ENCODE results near the gene HNRNPA2B1.

HNRNPA2B1 gene

GRCh38 chr7:26200444-26201246 is at the start of gene HNRNPA2B1:
Gene HNRNPA2B1, minus strand, starts transcription at chr7:26200746. Its CDS starts 169 bp downstream, at chr7:26200577.
- DNase-seq, result peak; percentile 99

GRCh38 chr7:26250239-26250638 is 49.7 kb upstream of the HNRNPA2B1 start:
- no peak for DNase-seq

GRCh38 chr7:26245150-26245549 is 44.6 kb upstream of the HNRNPA2B1 start:
- no peak for DNase-seq

GRCh38 chr7:26238032-26238431 is 37.5 kb upstream of the HNRNPA2B1 start:
- no peak for DNase-seq

- DNase-seq, result no peak
Observed at GRCh38 chr7:26237035-26237807, 36.7 kb upstream of the HNRNPA2B1 start.

GRCh38 chr7:26233902-26234511 is 33.5 kb upstream of the HNRNPA2B1 start:
- no peak for DNase-seq

GRCh38 chr7:26227987-26228386 is 27.4 kb upstream of the HNRNPA2B1 start:
- no peak for DNase-seq

- DNase-seq, result no peak
Observed at GRCh38 chr7:26224359-26224758, 23.8 kb upstream of the HNRNPA2B1 start.

GRCh38 chr7:26216049-26216448 is 15.5 kb upstream of the HNRNPA2B1 start:
- no peak for DNase-seq

GRCh38 chr7:26213807-26214515 is 13.4 kb upstream of the HNRNPA2B1 start:
- no peak for DNase-seq

GRCh38 chr7:26212921-26213718 is 12.6 kb upstream of the HNRNPA2B1 start:
- no peak for DNase-seq

GRCh38 chr7:26208040-26208439 is 7.5 kb upstream of the HNRNPA2B1 start:
- DNase-seq, result no peak

GRCh38 chr7:26203016-26203415 is 2.5 kb upstream of the HNRNPA2B1 start:
- DNase-seq, result no peak

- peak; percentile 62 for DNase-seq
Observed at GRCh38 chr7:26202019-26202990, 1.8 kb upstream of the HNRNPA2B1 start.

GRCh38 chr7:26201247-26202018 is 887 bp upstream of the HNRNPA2B1 start, which contains the start of gene CBX3:
Gene CBX3, plus strand, starts transcription at chr7:26201745. Its CDS starts 1,254 bp downstream, at chr7:26202999.
- peak; percentile 93 for DNase-seq

- peak; percentile 72 for DNase-seq
Observed at GRCh38 chr7:26200038-26200443, 505 bp downstream of the HNRNPA2B1 start.

- DNase-seq, result peak; percentile 78
Observed at GRCh38 chr7:26199301-26200037, 1.1 kb downstream of the HNRNPA2B1 start.

GRCh38 chr7:26198781-26199169 is 1.8 kb downstream of the HNRNPA2B1 start:
- DNase-seq, result no peak

GRCh38 chr7:26198133-26198780 is 2.3 kb downstream of the HNRNPA2B1 start:
- DNase-seq, result peak; percentile 70
